ENCODE measurements around the gene MAGI3. TPM values are rescaled to one million over a fixed set of nuclear protein-coding genes. Genes with fewer than 3 reads are reported as not detected.
A peak's percentile ranks its signal among the peaks of the same experiment; 100 is the strongest.

Gene MAGI3
- total RNA-seq, 3 donors from 2014 or later, result 48.6 to 65.4 (median 62.9) TPM

DNA sequence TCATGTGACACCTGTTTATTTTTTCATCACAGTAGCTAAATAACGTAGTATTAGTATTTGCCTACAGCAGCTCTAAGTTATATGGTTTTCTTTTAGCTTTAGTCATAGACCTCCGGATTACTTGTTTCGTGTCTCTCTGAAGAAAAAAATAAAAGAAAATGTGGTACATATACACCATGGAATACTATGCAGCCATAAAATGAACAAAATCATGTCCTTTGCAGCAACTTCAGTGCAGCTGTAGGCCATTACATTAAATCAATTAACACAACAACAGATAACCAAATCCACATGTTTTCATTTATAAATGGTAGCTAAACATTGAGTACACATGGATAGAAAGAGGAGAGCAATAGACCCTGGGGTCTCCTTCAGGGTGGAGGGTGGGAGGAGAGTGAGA is 142.7 kb downstream of the MAGI3 start:
- DNase-seq, result no peak
- no peak for ATAC-seq
- Histone ChIP-seq H3K4me3 (no peak overlapping the region), H3K36me3 (ENCODE audit: low read depth) (no peaks in the 10 kb centered on the region), H3K9me3 (peaks cover under 1% of the 10 kb centered on the region), H3K4me1 (ENCODE audit: low read depth) (peaks cover 10% of the 10 kb centered on the region)
- TF ChIP-seq, protein P1, sequence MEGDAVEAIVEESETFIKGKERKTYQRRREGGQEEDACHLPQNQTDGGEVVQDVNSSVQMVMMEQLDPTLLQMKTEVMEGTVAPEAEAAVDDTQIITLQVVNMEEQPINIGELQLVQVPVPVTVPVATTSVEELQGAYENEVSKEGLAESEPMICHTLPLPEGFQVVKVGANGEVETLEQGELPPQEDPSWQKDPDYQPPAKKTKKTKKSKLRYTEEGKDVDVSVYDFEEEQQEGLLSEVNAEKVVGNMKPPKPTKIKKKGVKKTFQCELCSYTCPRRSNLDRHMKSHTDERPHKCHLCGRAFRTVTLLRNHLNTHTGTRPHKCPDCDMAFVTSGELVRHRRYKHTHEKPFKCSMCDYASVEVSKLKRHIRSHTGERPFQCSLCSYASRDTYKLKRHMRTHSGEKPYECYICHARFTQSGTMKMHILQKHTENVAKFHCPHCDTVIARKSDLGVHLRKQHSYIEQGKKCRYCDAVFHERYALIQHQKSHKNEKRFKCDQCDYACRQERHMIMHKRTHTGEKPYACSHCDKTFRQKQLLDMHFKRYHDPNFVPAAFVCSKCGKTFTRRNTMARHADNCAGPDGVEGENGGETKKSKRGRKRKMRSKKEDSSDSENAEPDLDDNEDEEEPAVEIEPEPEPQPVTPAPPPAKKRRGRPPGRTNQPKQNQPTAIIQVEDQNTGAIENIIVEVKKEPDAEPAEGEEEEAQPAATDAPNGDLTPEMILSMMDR (IDR thresholded peaks at IDR 0.05), result no peak
- intact Hi-C loops (cut with DNase I, micrococcal nuclease), result no loop called here

DNA sequence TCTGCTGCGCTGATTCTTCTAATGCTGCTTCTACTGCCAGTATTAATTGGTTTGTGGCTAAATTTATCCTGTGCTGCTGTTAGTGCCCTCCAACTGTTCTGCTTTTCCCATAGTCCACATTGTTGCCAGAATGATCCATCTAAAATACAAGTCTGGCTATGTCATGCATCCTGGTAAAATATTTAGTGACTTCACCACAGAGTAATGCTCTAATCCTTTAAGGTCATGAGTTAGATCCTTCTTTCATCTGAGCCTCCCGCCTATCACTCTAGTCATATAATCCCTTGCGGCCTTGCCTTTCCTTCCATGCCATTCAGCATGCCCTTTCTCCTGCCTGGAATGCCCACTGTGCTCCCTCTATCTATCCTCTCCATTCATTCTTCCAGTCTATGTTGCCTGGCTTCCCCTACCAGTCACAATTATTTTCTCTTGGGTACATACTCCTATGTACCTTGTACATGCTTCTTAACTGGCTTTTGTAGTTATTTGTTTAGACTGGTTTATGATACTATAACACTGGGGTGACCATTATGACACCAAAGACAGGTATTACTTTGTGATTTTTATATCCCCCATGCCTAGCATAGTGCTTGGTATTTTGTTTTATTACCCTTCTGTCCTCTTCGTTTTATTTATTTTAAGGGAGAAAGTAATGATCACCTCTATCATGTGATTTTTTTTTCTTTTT is 144.0 kb downstream of the MAGI3 start:
- intact Hi-C loops (cut with DNase I, micrococcal nuclease), result no loop called here
- DNase-seq (no peak), ATAC-seq (peak; percentile 90)
- TF ChIP-seq, protein P1 (IDR thresholded peaks at IDR 0.05), result no peak
- Histone ChIP-seq H3K4me3 (no peak overlapping the region), H3K36me3 (ENCODE audit: low read depth) (no peaks in the 10 kb centered on the region), H3K9me3 (no peaks in the 10 kb centered on the region), H3K4me1 (ENCODE audit: low read depth) (peaks cover 10% of the 10 kb centered on the region)

DNA sequence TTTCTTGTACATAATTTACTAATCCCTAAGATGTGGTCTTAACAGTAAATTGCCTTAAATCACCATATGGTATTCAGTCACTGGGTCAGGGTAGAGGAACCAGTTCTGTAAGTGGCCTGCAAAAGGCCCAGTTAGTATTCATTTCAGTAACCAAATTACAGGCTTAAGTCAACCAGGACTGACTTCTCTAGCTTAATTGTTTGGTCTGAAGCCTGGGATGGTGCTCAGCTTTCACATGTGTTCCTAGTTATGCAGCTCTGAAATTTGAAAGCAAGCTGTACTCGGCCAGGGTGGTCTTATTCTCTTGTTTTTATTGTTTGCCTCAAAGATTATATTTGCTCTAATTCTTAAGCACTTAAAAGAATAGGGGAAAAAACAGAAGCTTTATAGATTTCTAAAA is 144.6 kb downstream of the MAGI3 start:
- ATAC-seq (peak; percentile 53), DNase-seq (no peak)
- intact Hi-C loops (cut with DNase I, micrococcal nuclease), result no loop called here

DNA sequence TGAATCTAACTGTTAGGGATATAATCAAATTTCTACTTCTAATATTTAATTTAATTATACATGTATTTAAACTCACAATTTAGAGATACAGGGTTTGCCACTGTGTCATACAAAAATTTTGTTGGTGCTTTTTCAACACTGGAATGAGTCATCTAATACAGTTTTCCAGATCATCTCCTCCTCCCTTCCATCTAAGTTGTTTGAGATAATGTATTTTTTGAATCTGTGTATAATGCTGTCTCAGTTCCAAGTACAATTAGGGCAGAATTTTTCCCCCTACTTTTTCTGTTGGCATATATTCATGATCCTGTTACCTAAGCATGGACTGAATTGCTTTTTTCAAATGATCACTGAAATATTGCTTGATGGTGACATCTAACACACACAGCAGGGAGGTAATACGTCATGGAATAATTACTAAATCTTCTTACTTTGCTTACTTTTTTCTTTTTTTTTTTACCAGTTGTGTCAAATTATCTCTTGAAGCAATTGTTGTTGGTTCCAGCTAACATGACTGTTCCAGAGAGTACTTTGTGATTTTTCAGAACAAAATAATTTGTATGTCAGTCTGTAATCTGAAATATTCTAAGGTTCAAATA is 146.0 kb downstream of the MAGI3 start:
- Histone ChIP-seq H3K4me1 (ENCODE audit: low read depth) (peaks cover 20% of the 10 kb centered on the region), H3K9me3 (no peaks in the 10 kb centered on the region), H3K36me3 (ENCODE audit: low read depth) (no peaks in the 10 kb centered on the region), H3K4me3 (no peak overlapping the region)
- DNase-seq, result no peak
- no peak for ATAC-seq
- intact Hi-C loops (cut with DNase I, micrococcal nuclease), result no loop called here
- TF ChIP-seq, protein P1 (IDR thresholded peaks at IDR 0.05), result no peak

More for the DNA sequence above, 144.6 kb downstream of the MAGI3 start:
- Histone ChIP-seq H3K4me1 (ENCODE audit: low read depth) (peaks cover 11% of the 10 kb centered on the region), H3K4me3 (no peak overlapping the region), H3K36me3 (ENCODE audit: low read depth) (no peaks in the 10 kb centered on the region), H3K9me3 (no peaks in the 10 kb centered on the region)
- TF ChIP-seq, protein P1 (IDR thresholded peaks at IDR 0.05), result no peak

DNA sequence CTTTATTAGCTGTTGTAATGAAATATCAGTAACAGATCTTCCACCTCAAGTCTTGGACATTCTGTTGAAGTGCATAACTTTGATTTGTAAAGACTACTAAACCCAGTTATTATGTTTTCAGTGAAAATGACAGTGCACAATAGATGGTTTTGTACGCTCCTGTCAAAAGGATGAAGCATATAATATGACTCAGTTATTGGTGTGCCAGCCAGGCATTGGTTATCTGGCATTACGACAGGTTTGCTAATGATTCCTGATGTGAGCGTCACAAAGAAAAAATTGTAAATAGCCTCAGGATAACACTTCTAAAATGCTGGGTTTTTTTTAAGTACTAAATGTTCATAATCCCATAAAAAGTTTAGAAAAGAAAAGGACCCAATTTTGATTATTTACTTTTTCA is 147.9 kb downstream of the MAGI3 start:
- Histone ChIP-seq H3K9me3 (no peaks in the 10 kb centered on the region), H3K36me3 (ENCODE audit: low read depth) (no peaks in the 10 kb centered on the region), H3K4me1 (ENCODE audit: low read depth) (peaks cover 27% of the 10 kb centered on the region), H3K4me3 (no peak overlapping the region)
- TF ChIP-seq, protein P1 (IDR thresholded peaks at IDR 0.05), result no peak
- intact Hi-C loops (cut with DNase I, micrococcal nuclease), result no loop called here
- ATAC-seq (no peak), DNase-seq (no peak)

Measured in mucosa of descending colon (tissue), 3 donors.